HG03280 (cell line): ENCODE measurements around the gene RPS6KA2.

Experiments
- ATAC-seq: cut with Tn5 transposase; IDR thresholded peaks from one replicate; pipeline ENCODE4 v1.9.1; 2021; ENCODE audit warnings: mild to moderate bottlenecking, moderate library complexity; ENCODE audit not compliant: unreplicated experiment

The RPS6KA2 gene

DNA sequence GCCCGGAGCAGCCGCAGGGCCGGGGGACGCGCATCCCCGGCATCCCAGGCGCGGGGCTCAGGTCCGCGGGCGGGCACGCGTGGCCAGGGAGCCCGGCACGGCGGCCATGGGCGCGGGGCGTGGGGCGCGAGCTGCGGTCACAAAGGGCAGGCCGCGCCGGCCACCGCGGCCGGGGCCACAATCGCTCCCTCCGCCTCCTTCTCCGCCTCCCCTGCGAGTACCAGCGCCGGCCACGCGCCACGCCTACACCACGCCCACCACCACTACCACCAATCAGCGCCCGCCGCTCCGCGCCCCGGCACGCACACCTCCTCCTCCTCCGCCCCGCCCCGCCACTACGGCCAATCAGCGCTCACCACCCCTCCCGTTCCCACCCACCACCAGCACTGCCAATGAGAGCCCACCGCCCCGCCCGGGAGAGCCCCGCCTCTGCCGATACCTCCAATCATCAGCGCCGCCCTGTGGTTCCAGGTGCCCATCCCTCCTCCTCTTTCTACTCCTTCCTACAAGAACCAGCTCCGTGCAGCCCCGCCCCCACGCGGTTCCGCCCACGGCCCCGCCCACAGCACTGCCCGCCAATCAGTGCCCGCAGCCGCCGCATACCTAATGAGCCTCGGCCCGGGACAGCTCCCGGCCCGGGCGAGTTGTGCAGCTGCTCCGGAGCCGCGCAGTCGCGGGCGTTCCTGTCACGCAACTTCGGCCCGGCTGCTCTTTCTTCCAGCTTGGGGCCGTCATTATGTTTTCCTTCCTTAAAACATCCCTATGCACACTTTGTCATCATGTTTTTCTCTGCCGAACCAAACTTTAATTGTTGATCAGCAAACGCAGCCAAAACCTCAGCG, at the start of gene RPS6KA2:
Gene RPS6KA2 (minus strand): TSS at position 219 of the 842 bp plus-strand sequence. CDS start 232 bp downstream, outside the sequence.
- peak; percentile 90 for ATAC-seq

DNA sequence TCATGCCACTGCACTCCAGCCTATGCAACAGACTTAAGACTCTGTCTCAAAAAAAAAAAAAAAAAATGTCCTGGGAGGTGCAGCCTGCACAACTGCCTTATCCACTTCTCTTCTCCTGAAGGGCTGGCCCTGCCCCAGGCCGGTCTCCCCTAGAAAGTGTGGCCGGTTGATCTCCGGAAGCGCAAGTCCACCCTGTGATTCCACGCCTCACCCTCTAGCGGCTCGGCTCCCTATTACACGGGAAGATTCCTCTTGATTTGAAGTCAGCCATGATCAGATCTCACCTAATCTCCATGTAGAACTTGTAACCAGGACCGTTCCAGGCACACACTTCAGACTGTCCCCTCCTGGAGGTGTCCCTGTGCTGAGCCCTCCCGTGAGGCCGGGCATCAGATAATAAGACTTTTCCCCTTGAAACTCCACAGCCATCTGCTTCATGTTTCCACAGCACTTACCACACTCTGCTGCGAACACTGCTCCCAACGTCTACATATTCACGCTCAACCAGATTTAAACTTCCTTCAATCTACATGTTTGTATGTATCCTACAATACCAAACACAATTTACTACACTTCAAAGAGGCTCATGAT, 49.3 kb upstream of the RPS6KA2 start:
- ATAC-seq = no peak

DNA sequence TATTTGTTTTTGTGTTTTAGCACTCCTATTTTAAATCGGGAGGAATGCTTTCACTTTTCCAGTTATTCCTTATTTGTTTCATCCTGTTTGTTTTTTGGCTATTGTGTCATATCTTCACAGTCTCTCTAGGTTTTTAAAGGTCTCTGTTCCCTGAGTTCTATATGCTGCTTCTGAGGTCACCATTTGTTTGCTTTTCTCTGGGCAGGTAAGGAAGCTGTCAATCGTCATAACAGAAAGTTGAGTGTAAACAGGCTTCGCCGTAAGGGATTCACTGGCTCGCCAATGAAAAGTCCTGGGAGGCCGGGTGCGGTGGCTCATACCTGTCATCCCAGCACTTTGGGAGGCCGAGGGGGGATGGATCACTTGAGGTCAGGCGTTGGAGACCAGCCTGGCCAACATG, 48.7 kb upstream of the RPS6KA2 start:
- no peak for ATAC-seq

DNA sequence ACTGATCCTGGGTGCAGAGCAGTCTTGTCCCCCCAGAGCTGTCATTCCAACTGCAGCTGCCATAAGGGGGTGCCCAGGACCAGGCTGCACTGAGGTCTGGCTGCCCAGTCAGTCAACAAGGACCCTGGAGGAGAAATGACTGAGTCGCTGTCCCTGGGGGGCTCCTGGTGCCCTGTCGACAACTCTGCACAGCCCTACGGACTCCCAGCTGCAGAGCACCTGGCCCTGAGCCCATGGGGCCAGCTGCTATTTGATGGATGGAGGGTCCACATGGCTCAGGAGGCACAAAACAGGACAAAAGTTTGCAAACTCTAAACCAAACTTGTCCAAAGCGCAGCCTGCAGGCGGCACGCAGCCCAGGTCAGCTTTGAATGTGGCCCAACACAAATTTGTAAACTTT, 46.3 kb upstream of the RPS6KA2 start:
- no peak for ATAC-seq

DNA sequence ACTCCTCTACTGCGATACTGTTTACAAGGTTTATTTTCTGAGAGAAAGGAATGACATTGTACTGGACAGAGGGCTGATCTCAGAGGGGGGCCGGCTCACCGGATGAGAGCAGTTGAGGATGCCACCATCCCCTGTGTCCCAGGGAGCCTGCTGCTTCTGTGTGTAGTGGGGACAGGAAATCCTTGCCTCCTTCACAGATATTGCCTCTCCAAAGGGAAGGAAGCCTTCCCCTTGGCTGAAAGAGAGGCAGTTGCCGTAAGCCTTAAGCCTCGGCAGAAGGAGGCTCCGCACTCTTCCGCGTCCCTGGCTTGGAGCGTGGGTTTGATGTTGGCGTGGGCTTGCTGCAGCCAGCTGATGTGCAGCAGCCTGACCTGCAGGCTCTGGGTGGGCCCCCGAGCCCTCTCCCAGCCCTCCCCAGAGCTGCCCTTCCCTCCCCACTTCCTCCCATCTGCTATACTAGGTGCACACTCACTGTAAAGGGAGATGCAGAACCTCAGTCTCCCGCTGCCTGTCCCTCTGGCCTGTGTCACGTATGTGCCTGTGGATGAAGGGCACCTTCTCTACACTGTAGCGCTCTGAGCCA, 45.7 kb upstream of the RPS6KA2 start:
- ATAC-seq = no peak

DNA sequence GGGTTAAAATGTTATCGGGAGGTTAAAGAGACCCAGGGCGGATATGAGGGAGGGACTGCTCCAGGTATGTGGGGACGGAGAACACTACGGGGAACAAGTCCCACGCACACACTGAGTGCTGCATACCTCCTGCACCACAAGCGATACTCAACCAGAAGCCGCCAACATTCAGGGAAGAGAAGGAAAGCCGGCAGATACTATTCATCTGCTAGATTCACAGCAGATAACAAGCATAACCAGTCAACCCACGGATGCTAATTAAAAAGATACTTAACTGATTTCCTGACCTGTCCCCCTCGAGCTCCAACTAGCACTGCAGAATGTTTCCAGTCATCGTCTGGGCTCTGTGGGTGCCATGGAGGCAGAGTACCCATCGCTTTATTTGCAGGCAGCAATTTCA, 45.1 kb upstream of the RPS6KA2 start:
- ATAC-seq = no peak

DNA sequence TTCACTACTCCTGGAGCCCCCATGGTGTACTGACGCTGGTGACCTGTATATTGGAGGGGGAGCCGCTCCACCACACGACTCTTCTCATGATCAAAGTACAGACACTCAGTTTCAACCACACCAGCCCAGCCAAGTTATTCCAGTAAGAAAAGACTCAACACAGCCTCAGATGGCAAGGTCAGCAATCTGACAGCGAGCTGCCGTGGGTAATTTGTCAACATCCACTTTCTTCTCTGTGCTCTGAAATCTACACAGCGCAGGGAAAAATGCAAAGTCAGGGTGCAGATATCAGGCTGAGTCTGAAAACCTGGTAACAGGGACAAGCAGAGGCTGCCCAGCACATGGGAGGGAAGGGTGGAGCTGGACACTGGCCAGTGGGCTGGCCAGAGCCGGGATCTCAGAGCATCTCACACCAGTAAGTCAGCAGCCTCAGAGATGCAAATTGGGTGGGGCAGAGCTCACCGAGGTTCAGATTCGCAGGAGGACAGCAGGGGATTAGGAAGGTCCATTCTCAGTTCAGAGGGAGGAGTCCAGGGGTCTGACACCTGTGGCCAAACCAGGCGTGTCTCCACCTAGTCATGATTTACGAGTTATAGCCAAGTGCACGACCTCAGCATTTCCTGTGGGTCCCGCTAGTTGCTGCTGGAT, 44.5 kb upstream of the RPS6KA2 start:
- ATAC-seq = no peak

DNA sequence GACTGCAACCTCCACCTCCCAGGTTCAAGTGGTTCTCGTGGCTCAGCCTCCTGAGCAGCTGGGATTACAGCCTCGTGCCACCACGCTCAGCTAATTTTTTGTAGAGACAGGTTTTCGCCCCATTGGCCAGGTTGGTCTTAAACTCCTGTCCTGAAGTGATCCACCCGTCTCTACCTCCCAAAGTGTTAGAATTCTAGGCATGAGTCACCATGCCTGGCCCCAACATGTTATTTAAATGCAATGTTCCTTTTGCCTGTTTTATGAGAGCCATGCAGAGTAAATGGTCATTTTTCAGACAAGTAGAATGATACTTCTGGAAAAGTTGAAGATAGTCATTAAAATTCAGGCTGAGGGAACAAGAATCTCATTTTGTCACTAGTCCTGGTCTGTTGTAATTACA, 43.8 kb upstream of the RPS6KA2 start:
- no peak for ATAC-seq

DNA sequence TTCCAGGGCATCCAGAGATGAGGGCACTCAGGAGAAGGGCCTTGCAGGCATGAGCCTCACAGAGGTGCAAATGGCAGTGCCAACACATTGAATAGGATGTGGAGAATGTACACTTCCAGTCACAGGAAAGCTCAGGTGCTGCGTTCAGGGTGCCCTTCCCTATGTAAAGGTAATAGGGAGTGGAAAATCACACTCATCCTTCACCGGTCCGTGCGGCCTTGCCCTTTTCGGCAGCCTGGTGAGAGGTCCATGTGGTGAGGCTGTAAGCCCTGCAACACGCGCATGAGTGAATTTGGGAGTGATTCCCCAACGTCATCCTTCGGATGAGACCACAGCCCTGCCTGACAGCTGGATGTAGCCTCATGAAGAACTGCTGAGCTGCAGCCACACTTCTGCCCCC, 43.0 kb upstream of the RPS6KA2 start:
- no peak for ATAC-seq

DNA sequence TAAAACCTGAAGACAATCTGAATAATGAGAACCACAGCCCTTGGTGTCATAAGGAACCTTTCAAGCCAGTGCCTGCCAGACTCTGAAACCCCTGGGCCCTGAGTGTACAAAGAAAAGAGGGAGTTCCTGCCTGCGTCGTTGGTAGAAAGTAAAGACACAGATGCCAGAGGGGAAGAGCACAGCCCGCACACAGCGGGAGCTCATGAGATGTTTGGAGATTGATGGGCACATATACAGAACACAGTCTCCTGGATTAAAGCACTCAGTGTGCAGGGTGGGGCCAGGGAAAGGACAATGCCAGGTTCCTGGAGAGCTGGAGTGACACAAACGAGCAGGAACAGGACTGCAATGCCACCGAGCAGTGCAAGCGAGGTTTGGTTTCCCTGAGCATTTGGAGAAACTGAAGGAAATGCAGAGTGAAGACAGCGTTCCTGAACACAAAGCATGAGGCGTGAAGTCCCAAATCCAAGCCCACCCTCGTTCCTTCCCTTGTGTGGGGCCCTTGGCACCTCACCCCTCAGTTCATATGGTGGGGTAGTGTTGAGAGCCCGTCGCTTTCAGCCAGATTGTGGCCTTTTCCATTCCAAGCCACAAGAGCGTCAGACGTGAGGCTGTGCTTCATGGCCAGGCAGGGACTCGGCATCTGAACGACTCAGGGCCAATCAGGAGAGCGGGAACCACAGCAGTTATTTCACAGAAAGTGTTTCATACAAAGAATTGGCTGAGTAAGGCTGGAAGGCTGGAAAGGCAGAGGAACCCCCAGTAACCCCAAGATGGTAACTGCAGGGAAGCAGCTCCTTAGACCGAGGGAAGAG, 41.0 kb upstream of the RPS6KA2 start:
- no peak for ATAC-seq

DNA sequence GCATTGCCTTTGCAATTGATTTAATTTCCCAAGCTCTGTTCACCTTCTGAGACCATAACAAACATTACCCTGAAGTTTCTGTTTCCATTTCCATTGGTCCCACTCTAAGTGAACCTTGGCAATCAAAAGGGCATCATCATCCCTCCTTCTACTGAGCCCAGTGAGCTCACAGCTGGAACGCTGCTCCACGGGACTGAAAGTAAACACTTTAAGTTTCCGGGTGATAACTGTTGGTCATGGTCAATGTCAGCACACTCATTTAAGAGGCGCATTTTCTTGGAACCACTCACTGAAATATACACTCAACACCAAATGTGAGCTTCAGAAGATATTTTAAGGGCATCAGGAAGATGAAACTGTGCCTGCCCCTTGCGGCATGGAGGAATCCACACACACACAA, 37.1 kb upstream of the RPS6KA2 start:
- no peak for ATAC-seq

DNA sequence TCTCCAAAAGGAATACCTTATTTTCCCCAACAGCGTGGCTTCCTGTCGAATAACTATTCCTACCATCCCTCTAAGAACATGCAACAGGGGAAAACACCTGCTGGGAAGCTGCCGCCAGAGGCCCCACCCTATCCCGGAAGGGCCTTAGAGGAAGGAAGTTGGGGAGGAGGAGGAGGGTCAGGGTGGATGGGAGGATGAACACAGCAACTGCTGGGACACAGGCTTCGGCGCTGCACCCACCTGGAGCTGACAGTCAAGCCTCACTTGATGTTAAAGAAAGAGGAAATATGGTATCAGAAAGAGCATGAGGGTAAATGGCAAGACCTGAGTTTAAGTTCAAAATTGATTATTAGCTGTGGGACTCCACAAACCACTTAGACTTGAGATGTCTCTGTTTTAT, 36.5 kb upstream of the RPS6KA2 start:
- no peak for ATAC-seq

DNA sequence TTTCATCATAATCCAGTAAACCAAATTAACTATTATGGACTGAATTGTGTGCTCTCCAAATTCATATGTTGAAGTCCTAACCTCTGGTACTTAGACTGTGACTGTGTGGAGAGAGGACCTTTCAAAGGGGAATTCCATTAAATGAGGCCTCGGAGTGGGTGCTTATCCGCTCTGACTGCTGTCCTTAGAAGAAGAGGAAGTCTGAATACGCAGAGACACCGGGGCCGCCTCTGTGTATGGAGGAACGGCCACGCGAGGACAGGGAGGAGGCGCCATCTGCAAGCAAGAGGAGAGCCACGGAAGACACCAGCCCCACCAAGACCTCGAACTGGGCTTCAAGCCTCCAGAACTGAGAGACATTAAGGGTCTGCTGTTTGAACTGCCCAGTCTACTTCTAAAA, 35.6 kb upstream of the RPS6KA2 start:
- ATAC-seq = no peak

DNA sequence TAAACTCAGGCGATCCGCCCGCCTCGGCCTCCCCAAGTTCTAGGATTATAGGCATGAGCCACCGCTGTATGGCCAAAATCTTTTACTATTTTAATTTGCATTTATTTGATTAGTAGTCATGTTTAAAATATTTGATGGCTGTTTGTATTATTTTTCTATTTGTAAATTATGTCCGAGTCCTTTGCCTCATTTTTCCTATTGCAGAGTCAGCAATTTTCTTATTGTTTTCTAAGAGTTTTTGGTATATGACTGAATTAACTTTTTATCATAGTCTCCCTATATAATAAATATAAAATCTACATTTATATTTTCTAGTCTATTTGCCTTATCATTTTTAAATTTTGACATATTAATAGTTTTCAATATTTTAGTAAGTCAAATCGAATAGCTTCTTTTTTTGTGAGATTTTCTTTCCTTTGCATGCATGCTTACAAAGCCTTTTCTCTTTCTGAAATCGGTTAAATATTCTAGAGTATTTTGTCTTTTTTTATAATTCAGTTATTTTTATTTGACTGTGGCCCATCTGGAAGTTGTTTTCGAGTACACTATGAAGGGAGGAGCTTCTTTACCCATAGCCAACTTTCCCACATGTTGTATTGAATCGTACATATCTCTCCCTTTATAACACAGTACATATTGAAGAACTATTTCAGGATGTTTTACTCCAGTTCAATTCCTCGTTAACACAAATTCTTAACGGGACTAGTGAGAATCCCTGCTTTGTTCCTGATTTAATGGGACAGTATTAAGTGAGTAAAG, 34.5 kb upstream of the RPS6KA2 start:
- ATAC-seq = no peak

DNA sequence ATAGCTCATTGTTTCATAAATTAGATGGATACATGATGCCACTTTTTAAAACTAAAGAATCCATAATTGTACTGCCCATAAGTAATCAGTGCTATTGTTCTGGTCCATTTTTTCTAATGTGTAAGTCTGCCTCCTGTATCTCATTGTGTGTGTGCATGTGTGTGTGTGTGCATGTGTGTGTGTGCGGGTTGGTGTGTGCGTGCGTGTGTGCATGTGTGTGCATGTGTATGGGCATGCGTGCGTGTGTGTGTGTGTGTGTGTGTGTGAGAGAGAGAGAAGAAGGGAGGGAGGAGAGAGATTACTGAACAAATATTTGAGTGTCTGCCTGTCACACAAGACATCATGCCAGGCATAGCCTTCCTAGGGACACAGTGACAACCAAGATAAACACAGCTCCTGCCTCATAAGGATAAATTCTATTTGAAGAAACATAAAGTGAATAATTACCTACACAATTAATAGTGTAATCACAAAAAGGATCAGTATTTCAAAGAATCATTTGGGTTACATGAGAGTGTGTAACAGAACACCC, 33.2 kb upstream of the RPS6KA2 start:
- ATAC-seq = no peak

DNA sequence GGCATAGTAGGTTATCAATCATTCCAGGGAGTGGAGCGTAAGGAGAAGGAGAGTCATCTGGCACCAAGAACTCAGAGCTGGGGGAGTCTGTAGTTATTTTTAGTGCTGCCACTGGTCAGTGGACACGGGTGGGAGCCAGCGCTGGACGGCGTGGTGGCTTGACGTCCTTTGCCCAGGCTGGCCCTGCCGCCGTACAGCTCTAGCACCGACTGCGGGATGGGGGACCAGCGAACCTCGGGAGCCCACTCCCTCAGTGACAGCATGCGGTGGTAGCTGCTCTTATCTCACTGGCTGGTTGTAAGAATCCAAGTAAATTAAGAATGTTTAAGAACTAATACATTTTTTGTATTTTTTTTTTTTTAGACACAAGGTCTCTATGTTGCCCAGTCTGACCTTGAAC, 32.5 kb upstream of the RPS6KA2 start:
- no peak for ATAC-seq

DNA sequence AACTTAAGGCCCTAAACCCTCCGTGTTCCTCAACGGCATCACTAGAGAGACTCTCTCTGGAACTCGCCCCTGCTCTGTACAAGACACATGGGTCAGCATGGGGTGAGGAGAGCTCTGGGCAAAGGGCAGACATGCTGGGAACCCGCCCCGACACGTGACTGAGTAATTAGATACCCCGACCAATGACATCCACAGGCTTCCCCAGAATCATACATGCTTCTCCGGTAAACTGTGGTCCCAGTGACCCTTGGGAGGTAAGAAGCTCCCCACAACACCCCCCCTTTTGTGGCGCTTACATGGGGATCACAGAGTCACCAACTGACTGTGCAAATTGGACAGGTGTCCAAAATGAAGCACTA, 31.7 kb upstream of the RPS6KA2 start:
- no peak for ATAC-seq

DNA sequence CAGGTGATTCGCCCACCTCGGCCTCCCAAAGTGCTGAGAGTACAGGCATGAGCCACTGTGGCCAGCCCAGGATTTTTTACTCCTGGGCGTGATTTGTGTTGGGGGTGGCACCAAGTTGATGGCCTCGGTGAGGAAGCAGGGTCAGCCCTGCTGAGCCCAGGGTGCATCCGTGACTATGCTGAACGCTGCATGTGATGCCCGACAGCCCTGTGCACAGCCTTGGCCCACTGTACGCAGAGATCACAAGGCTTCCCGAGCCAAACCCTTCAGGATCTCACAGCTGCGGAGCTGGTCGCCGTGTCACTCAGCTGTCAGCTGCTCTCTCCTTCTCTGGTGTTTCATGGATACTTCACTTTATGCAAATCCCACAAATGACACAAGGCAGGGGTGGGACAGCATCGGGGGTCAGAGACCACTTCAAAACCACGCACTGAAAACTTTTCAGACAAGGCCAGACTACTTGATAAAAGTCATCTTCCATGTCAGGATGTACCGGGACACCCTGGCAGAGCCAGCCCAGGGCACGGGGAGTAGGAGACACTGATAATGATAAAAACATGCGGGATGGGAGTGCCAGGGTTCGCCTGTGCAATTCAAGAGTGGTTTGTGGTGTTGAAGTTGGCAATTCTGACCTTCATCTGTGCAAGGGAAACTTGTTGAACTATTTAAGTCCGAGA, 31.2 kb upstream of the RPS6KA2 start:
- no peak for ATAC-seq

DNA sequence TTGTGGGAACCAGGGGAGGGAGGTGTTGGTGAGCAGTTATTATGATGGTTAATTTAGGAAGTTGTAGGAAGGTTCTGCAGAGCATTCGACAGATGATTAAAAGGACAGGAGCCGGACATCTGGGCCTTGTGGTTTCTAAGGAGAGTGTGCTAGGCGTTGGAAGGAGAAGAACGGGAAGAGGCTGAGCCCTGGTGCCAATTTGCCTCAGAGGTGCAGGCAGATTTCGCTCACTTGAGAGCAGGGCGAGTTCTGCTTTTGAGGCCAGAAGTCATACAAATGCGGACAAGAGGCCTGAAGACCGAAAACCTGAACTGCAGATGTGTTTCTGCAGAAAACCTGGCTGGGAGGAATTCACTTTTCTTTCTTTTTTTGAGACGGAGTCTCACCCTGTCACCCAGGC, 30.5 kb upstream of the RPS6KA2 start:
- no peak for ATAC-seq
